Suppressor macrophage treated with lipopolysaccharide for 1 hour (primary cell): ENCODE measurements around the gene CGREF1.
"Not testable (repeated sequence)": the region's sequence is repeated elsewhere in the genome, so short reads cannot be mapped to it uniquely, and the experiment has no call there.

Experiments
- DNase-seq, 3 donors: peaks; one replicate each; pipeline ENCODE4 v3.0.0-alpha.2; 2020 to 2022

The CGREF1 gene

GRCh38 chr2:27137322-27137935 is 18.5 kb upstream of the CGREF1 start:
- DNase-seq = no peak

GRCh38 chr2:27136751-27137150 is 17.8 kb upstream of the CGREF1 start:
- DNase-seq = no peak

GRCh38 chr2:27135478-27135955 is 16.6 kb upstream of the CGREF1 start:
- peak in 2 of 3 donors; percentile 15 to 20 for DNase-seq

GRCh38 chr2:27134781-27135477 is 16.0 kb upstream of the CGREF1 start:
- no peak for DNase-seq

GRCh38 chr2:27133905-27134780 is 15.2 kb upstream of the CGREF1 start, which contains the start of gene PREB:
Gene PREB, minus strand, starts transcription at chr2:27134636. Its CDS starts 215 bp downstream, at chr2:27134421.
- peak; percentile 99 to 100 (median 100) for DNase-seq

- DNase-seq = peak; percentile 70 to 81 (median 75)
Observed at GRCh38 chr2:27133195-27133875, 14.4 kb upstream of the CGREF1 start.

GRCh38 chr2:27131429-27131828 is 12.5 kb upstream of the CGREF1 start:
- DNase-seq = no peak

- no peak for DNase-seq
Observed at GRCh38 chr2:27130396-27130795, 11.5 kb upstream of the CGREF1 start.

- no peak for DNase-seq
Observed at GRCh38 chr2:27128668-27129571, 10.0 kb upstream of the CGREF1 start.

- no peak for DNase-seq
Observed at GRCh38 chr2:27127883-27128667, 9.1 kb upstream of the CGREF1 start.

- DNase-seq = no peak
Observed at GRCh38 chr2:27126252-27126710, 7.4 kb upstream of the CGREF1 start.

GRCh38 chr2:27125104-27125503 is 6.2 kb upstream of the CGREF1 start:
- DNase-seq = no peak

- peak; percentile 49 to 79 (median 52) for DNase-seq
Observed at GRCh38 chr2:27123302-27124150, 4.6 kb upstream of the CGREF1 start, which contains the start of gene ABHD1. Gene ABHD1, plus strand, starts transcription at chr2:27123815. Its CDS starts 134 bp downstream, at chr2:27123949.

GRCh38 chr2:27122791-27123190 is 3.9 kb upstream of the CGREF1 start:
- DNase-seq = no peak

GRCh38 chr2:27121906-27122305 is 3.0 kb upstream of the CGREF1 start:
- peak in 2 of 3 donors; percentile 21 to 22 for DNase-seq

- not testable (repeated sequence) for DNase-seq
Observed at GRCh38 chr2:27119330-27119670, 372 bp upstream of the CGREF1 start.

- no peak for DNase-seq
Observed at GRCh38 chr2:27117995-27118524, 868 bp downstream of the CGREF1 start.

- no peak for DNase-seq
Observed at GRCh38 chr2:27115519-27115918, 3.4 kb downstream of the CGREF1 start.

- DNase-seq = not testable (repeated sequence)
Observed at GRCh38 chr2:27111392-27112078, 7.4 kb downstream of the CGREF1 start.
